Gastrocnemius medialis (tissue), 4 donors: Measurements from ENCODE around the gene ADAMTS2. TPM values are rescaled to one million over a fixed set of nuclear protein-coding genes. Genes with fewer than 3 reads are reported as not detected.

Source experiments
- ATAC-seq, 2 donors: fragments of 150-250 bp; one replicate each; pipeline ENCODE4 v1.9.1; 2016
- DNase-seq, 2 donors: peaks; one replicate each; pipeline ENCODE4 v3.0.0-alpha.2; 2019
- H3K27ac ChIP-seq, 4 donors: fragments of 200-600 bp; sonication (generic); 1 replicate in 1 of 4; 2 replicates in 3 of 4; pipeline ENCODE4 v1.5.1; 2016 to 2018; ENCODE audit warnings: mild to moderate bottlenecking in 2 of 4, moderate library complexity in 1 of 4
- H3K27me3 ChIP-seq, 3 donors: fragments of 200-600 bp; sonication (generic) in 2 of 3; 1 replicate in 1 of 3; 2 replicates in 2 of 3; pipeline versions ENCODE4 v1.5.1 to v1.6.0; 2016 to 2019; ENCODE audit warnings: mild to moderate bottlenecking in 1 of 3, moderate library complexity in 1 of 3
- H3K36me3 ChIP-seq, 2 donors: fragments of 200-600 bp; sonication (generic) in 1 of 2; one replicate each; pipeline ENCODE4 v1.5.1; 2017 to 2018
- H3K4me1 ChIP-seq, 2 donors: fragments of 200-600 bp; sonication (generic) in 1 of 2; one replicate each; pipeline ENCODE4 v1.5.1; 2016 to 2017; ENCODE audit warnings: mild to moderate bottlenecking in 2 of 2
- H3K4me3 ChIP-seq, 4 donors: fragments of 200-600 bp; sonication (generic) in 3 of 4; 1 replicate in 1 of 4; 2 replicates in 3 of 4; pipeline ENCODE4 v1.5.1; 2016 to 2019; ENCODE audit warnings: mild to moderate bottlenecking in 2 of 4
- H3K9me3 ChIP-seq, 3 donors: fragments of 200-600 bp; sonication (generic) in 2 of 3; 1 replicate in 1 of 3; 2 replicates in 2 of 3; pipeline ENCODE4 v1.5.1; 2016 to 2019
- CTCF ChIP-seq, 5 experiments: fragments of 450-650 bp in 3 of 5; fragments of 200-600 bp in 2 of 5; sonication (generic) in 2 of 5; IDR thresholded peaks in 4 of 5; conservative IDR thresholded peaks in 1 of 5; 1 replicate in 4 of 5; 2 replicates in 1 of 5; pipeline ENCODE4 v1.5.1; 2016 to 2019; ENCODE audit warnings: antibody characterized with exemption in 5 of 5, mild to moderate bottlenecking in 3 of 5, moderate library complexity in 3 of 5
- POLR2A ChIP-seq, 2 donors: fragments of 450-650 bp; IDR thresholded peaks; one replicate each; pipeline ENCODE4 v1.6.1; 2017; ENCODE audit warnings: antibody characterized with exemption in 2 of 2, mild to moderate bottlenecking in 2 of 2, moderate library complexity in 2 of 2
- in situ Hi-C, 4 donors: fragments of 200-750 bp; cut with MboI; loops; one replicate each; pipeline versions ENCODE4 v1.15.0 to v1.8.0; 2017; ENCODE audit warnings: low sequenced_read_pairs in 4 of 4
- intact Hi-C: fragments of 100-400 bp; cut with DNase I; formaldehyde crosslinking; loops from one replicate; pipeline ENCODE4 v1.15.1; 2023; ENCODE audit warnings: low total_unique reads
- total RNA-seq, 4 donors: library from RNA; depleted of rRNA; stranded (reverse); fragments of >200 nt; gene quantifications; one replicate each; pipeline versions ENCODE4 v1.1.0 to v1.2.3, GENCODE V29; 2016

The ADAMTS2 gene
- total RNA-seq, 4 donors from 2014 or later: 0.78 to 3.8 (median 2.0) TPM

DNA sequence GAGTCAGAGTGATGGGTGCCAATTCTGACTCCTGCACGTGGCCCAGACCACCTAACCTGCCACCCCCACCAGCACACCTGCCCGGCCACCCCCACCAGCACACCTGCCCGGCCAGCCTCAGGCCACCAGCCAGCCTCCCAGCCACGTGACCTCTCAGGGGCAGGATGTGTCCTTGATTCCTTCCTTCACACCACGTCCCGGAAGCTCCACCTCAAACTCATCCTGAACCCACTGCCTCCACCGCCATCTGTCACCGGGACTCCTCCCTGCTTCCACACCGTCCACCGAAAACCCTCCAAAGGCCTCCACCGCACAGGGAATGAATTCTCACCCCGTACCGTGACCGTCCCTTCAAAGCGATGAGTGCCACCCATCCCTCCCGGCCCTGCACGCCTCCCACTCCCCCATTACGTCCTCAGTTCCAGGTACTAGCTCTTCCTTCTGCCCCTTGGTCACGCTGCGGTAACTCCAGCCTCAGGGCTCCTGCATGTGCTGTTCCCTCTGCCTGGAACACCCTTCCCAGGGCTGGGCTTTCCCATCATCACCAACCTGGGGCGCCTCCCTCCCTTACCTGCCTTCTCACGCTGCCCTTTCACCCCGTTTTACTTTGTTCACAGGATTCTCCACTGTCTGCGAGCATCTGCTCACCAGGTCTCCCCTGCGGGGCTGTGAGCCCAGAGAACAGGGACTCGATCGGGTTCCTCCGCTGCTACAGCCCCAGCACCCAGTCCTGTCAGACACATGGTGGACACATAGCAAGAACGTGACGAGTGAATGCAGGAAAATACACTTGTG, 82.9 kb downstream of the ADAMTS2 start:
- DNase-seq: no peak
- intact Hi-C loops: no loop called here

GRCh38 chr5:179261301-179262125, 83.7 kb downstream of the ADAMTS2 start:
- in situ Hi-C loops: no loop called here
- H3K36me3 ChIP-seq: no peaks in the 10 kb centered on the region
- H3K27ac ChIP-seq: no peak overlapping the region
- DNase-seq: no peak
- TF ChIP-seq POLR2A (IDR thresholded peaks at IDR 0.05): no peak
- no peak for TF ChIP-seq CTCF (IDR thresholded peaks at IDR 0.05 in 4 of 5, conservative IDR thresholded peaks at IDR 0.05 in 1 of 5)
- intact Hi-C loops: no loop called here
- no peak for ATAC-seq
- no peaks in the 10 kb centered on the region for H3K27me3 ChIP-seq
- no peaks in the 10 kb centered on the region for H3K9me3 ChIP-seq
- peaks cover 12 to 17% of the 10 kb centered on the region in 2 donors for H3K4me1 ChIP-seq
- H3K4me3 ChIP-seq: no peak overlapping the region

More for the DNA sequence above, 82.9 kb downstream of the ADAMTS2 start:
- H3K36me3 ChIP-seq: no peaks in the 10 kb centered on the region
- H3K27ac ChIP-seq: no peak overlapping the region
- TF ChIP-seq POLR2A (IDR thresholded peaks at IDR 0.05): no peak
- no peak for TF ChIP-seq CTCF (IDR thresholded peaks at IDR 0.05 in 4 of 5, conservative IDR thresholded peaks at IDR 0.05 in 1 of 5)
- no peaks in the 10 kb centered on the region for H3K9me3 ChIP-seq
- in situ Hi-C loops: no loop called here
- H3K27me3 ChIP-seq: no peaks in the 10 kb centered on the region
- H3K4me1 ChIP-seq: peaks cover 12 to 25% of the 10 kb centered on the region in 2 donors
- no peak overlapping the region for H3K4me3 ChIP-seq
- ATAC-seq: no peak

DNA sequence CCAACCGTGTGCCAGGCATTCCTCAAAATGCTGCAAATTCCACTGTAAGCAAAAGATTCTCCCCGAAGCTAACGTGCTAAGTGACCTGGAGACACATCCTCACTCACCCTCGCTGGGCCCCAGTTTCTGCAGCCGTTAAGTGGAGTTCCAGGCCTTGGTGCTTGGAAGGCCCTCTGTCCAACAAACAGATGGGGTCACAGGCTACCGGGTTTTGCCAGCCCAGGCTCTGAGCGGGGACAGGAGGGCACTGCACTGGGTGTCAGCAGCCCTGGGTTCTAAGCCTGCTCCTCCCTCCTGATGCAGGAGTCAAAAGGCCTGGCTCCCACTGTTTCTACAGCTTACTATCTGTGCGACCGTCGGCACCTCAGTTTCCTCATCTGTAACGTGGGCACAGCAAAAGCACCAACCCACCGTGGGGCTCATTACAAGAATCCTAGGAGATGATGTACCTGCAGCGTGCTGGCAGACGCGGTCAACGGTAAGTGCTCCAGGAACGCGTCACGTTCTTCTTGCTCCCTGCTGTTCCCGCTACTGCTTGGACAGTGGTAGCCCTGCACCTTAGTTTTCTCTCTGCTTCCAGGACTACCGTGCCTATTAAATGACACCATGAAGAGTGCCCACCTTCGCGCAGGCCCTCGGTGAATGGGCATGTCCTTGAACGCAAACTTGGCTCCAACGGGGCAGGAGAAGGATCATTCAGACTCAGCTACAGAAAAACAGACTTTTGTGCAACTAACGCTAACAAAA, 84.8 kb downstream of the ADAMTS2 start:
- Histone ChIP-seq H3K36me3 (no peaks in the 10 kb centered on the region), H3K27me3 (no peaks in the 10 kb centered on the region), H3K27ac (no peak overlapping the region), H3K4me1 (peaks cover 4 to 7% of the 10 kb centered on the region in 2 donors), H3K9me3 (no peaks in the 10 kb centered on the region), H3K4me3 (no peak overlapping the region)
- in situ Hi-C loops (no loop called here), intact Hi-C loops (no loop called here)
- ATAC-seq: no peak
- DNase-seq: no peak
- TF ChIP-seq CTCF (IDR thresholded peaks at IDR 0.05 in 4 of 5, conservative IDR thresholded peaks at IDR 0.05 in 1 of 5) (no peak), POLR2A (IDR thresholded peaks at IDR 0.05) (no peak)

- no peak for TF ChIP-seq CTCF (IDR thresholded peaks at IDR 0.05 in 4 of 5, conservative IDR thresholded peaks at IDR 0.05 in 1 of 5)
- TF ChIP-seq POLR2A (IDR thresholded peaks at IDR 0.05): no peak
Measured at GRCh38 chr5:179259731-179260323, 85.4 kb downstream of the ADAMTS2 start.

More at GRCh38 chr5:179259731-179260323, 85.4 kb downstream of the ADAMTS2 start:
- in situ Hi-C loops: no loop called here
- no peaks in the 10 kb centered on the region for H3K36me3 ChIP-seq
- H3K4me3 ChIP-seq: no peak overlapping the region
- H3K27ac ChIP-seq: no peak overlapping the region
- intact Hi-C loops: no loop called here
- DNase-seq (no peak), ATAC-seq (no peak)
- no peaks in the 10 kb centered on the region for H3K9me3 ChIP-seq
- no peaks in the 10 kb centered on the region for H3K27me3 ChIP-seq
- H3K4me1 ChIP-seq: peaks cover 0 to under 1% of the 10 kb centered on the region in 2 donors
